ENCODE measurements around the gene RBL2.
A peak's percentile ranks its signal among the peaks of the same experiment; 100 is the strongest.

The RBL2 gene

DNA sequence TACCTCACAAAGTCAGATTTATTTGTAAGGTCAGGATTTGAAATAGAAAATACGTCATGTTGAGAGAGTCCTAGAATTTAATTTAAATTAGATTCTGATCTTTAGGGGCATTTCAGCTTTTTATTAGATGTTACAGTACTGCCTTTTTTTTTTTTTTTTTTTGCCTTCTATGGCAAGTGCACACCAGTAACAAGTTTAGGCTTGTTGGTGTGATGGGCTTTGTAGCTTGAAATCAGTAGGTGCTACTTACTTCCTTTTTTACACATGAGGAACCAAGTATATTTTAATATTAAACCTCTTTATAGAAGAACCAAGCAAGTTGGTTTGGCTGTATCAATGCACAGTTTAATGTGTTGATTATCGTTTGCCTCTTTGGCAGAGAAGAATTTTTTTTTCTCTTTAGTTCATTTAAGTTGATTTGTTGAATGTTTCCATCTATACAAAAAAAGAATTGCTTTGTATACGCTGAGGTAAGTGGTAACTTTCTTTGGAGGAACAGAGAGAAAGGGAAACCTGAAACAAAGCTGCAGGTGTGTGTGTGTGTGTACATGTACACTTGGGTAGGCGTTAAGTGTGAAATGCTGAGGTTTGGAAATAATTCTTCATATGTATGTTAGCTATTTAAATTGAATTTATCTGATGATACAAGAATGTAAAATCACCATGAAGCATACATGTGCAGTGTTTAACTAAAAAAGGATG lies 15.7 kb downstream of the RBL2 start:
- no peak for DNase-seq

DNA sequence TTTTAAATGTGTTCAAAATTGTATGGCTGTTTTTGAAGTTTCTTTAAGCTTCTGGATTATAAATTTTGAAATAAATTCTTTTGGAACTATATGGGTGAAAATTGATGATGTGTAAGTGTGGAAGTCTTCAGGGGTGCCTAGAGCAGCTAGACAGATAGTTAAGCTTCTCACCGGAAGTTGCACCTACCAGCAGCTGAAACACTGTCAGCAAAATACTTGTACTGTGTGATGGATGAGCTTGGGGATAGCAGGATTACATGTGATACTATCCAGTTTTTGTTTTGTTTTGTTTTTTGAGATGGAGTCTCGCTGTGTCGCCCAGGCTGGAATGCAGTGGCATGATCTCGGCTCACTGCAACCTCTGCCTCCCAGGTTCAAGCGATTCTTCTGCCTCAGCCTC lies 19.7 kb downstream of the RBL2 start:
- no peak for DNase-seq

GRCh38 chr16:53456625-53457024 lies 22.4 kb downstream of the RBL2 start:
- no peak for DNase-seq

GRCh38 chr16:53457670-53458069 lies 23.4 kb downstream of the RBL2 start:
- DNase-seq = no peak

DNA sequence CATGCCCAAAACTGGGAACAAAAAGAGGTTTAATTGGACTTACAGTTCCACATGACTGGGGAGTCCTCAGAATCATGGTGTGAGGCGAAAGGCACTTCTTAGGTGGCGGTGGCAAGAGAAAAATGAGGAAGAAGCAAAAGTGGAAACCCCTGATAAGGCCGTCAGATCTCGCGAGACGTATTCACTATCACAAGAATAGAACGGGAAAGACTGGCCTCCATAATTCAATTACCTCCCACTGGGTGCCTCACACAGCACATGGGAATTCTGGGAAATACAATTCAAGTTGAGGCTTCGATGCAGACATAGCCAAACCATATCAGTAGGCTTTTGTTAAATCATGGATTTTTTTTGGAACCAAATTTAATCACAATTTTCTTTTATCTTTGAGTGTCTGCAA lies 24.4 kb downstream of the RBL2 start:
- no peak for DNase-seq

GRCh38 chr16:53465606-53466280 lies 31.5 kb downstream of the RBL2 start:
- no peak for DNase-seq

DNA sequence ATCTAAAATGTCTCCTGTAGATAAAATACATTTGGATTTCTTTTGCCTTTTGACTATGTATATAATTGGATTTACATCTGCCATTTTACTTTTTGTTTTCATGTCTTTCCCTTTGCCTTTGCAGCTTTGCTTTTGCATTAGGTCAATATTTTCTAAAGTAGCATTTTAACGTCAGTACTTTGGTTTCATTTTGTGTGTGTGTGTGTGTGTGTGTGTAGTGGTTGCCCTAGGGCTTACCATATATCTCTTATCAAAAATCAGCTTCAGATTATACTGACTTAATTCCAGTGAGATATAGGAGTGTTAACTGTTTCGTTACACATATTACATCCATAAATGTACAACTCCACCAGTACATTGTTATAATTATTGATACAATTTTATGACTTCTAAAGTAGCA lies 42.6 kb downstream of the RBL2 start:
- DNase-seq = no peak

DNA sequence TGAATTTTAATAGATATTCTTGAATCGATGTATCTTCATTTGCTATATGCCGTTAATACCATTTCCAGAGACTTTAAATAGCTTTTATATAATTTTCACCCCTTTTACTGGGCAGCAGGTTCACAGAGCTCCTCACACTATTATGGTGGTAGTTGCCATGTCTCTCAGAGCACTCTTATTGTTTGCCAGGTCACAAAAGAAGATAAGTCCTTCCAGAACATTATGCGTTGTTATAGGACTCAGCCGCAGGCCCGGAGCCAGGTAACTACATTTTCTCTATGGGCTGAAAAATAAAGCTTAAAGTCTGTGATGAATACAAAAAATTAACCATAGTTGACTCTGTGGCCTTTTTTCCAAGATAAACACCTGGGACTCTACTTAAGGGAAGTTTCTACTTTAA lies 44.7 kb downstream of the RBL2 start:
- DNase-seq = no peak

DNA sequence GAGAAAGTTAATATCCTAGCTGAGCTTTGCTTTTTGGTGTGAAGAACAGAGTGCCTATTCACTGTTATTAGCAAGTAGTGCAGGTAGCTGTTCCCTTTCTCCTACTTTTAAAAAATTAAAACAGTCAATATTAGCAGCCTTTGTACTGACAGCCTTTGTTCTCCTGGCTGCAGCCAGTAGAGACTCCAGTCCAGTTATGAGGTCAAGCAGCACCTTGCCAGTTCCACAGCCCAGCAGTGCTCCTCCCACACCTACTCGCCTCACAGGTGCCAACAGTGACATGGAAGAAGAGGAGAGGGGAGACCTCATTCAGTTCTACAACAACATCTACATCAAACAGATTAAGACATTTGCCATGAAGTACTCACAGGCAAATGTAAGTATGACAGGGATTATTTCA lies 46.1 kb downstream of the RBL2 start:
- DNase-seq = no peak

DNA sequence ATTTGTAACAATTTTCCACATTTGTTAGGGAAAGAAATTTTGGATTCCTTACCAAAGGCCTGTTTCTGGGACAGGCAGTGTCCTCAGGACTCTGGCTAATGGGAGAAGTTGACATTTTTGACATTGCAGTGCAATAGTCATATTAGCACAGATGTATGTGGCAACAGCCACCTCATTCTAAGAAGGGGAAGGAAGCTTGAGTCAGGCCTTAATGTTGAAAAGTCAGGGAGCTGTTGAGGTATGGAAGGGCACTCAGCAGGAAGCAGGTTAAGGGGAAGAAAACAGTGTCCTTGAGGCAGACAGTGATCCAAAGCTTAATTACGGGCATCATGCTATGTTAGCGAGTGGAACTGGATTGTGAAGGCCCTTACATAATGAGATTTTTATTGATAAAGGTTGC lies 47.9 kb downstream of the RBL2 start:
- no peak for DNase-seq

DNA sequence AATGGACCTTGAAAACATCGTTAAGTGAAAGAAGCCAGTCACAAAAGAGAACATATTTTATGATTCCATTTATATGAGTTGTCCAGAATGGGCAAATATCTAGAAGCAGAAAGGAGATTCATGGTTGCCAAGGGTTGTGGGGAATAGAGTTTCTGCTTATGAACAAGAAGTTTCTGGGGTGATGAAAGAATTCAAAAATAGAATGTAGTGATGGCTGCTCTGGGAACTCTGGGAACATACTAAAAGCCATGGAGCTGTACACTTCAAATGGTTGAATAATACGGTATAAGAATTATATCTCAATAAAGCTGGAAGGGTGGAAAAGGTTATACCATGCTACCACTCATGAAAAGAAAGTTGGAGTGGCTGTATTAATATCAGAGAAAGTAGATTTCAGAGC lies 50.3 kb downstream of the RBL2 start:
- no peak for DNase-seq

DNA sequence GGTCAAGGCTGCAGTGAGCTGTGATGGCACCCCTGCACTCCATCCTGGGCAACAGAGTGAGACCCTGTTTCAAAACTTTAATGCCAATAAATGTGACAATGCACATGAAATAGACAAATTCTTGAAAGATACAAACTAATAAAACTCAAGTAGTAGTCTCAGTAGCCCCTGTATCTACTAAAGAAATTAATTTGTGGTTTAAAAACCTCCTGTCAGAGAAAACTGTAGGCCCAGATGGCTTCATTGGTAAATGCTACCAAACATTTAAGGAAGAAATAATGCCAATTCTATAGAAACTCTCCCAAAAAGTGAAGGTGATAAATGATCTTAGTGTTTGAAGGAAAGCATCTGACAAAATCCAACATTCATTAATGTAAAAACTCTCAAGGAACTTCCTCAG lies 52.0 kb downstream of the RBL2 start:
- no peak for DNase-seq

DNA sequence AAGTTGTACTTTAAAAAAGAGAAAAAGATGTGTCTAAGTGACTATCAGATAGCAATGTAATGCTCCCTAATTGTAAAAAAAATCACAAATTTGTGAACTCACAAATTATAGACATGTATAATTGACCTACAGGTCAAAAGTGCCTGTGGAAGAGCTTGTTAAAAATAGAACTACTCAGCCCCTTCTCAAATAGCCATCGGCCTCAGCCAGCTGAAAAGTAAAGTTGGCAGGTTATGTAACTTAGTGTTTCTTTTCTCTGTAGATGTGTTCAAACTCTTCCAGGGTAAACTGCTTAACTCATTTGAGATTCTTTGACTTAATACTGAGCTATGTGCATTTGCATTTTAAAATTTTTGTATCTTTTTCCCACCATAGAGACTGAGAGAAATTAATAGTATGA lies 55.5 kb downstream of the RBL2 start:
- DNase-seq = no peak

DNA sequence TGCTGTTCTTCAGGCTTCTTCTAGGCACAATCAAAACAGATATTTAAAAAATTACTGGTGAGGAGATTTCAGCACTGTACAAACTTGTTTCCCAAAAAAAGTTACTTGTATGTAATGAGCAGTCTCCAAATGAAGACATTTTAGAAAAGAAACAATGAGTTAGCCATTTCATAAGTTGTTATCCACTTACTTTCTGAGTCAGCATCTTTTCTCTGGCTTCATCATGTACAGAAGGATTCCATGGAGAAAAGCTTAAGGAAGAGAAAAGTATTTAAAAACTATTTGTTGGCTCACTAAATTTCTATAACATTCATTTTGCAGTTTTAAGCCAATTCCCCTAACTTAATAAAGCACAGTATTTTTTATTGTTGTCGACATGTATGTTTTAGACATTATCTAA lies 58.2 kb downstream of the RBL2 start:
- DNase-seq = no peak

DNA sequence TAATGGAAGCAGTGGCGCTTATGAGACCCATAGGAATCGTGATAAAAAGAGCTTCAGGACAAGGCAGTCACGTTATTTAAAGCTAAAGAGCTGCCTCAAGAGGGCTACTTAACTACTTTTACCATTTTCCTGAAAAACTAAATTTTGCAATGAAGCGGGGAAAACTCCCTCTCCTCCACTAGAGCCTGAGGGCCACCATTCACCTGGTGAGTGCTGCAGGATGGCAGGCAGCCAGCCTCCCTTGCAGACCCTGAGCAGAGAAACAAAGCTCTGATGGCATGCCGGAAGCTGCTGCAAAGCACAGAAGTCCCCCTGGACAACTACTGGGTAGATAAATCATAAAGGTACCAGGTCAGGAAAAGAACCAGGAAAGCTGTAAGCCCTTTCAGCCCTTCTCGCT lies 60.4 kb downstream of the RBL2 start:
- DNase-seq = no peak

DNA sequence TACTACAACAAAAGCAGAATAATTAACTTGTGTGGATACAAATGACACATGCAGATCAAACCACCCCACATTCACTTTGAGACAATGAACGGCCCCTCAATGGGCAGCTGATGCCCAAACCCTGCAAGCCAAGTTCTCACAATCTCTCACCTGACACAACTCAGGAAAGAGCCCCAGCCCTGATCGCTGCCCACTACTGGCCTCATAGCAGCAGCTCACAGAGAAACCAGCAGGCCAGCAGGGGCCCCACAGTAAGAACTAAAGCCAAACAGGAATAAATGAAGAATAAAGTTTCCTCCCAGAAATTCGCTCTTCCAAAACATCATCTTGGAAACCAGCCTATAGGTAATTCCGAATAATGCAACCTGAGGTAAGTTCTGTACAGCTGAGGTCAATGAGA lies 61.1 kb downstream of the RBL2 start:
- DNase-seq = no peak

- DNase-seq = no peak
Observed at GRCh38 chr16:53498984-53499383, 64.7 kb downstream of the RBL2 start.

DNA sequence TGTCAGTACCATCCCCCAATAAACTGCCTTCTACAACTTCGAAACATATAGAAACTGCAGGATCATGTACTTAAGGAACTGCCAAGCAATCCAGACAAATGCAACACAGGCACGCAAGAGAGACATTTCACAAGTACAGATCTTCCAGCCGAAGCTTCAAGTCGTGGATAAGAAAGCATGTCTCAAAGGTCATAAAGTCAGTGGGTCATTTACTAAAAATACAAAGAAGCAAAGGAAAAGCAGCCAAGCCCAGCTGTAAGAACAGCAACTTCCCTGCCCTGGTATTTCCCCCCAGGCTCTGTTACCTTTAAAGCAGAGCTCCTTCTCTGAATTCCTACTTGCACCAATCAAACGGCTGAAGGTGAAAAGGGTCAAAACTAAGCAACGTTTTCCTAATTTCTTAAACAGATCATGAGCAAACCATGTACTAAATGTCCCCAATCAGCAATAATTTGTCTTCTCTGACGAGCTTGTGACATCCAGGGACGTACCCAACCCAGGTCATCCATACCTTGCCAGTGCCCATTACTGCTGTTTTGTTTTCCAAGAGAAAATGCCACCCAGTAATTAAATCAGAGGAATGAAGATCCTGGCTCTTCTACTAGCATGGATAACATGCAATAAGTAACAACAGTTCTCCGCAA lies 67.1 kb downstream of the RBL2 start:
- DNase-seq = no peak

- no peak for DNase-seq
Observed at GRCh38 chr16:53502331-53503269, 68.3 kb downstream of the RBL2 start, which contains the start of gene AKTIP. TSS of gene AKTIP (minus strand) at chr16:53503209. CDS start at chr16:53500259, 2,950 bp downstream.

GRCh38 chr16:53503270-53503923 lies 69.1 kb downstream of the RBL2 start:
- peak; percentile 99 for DNase-seq

DNA sequence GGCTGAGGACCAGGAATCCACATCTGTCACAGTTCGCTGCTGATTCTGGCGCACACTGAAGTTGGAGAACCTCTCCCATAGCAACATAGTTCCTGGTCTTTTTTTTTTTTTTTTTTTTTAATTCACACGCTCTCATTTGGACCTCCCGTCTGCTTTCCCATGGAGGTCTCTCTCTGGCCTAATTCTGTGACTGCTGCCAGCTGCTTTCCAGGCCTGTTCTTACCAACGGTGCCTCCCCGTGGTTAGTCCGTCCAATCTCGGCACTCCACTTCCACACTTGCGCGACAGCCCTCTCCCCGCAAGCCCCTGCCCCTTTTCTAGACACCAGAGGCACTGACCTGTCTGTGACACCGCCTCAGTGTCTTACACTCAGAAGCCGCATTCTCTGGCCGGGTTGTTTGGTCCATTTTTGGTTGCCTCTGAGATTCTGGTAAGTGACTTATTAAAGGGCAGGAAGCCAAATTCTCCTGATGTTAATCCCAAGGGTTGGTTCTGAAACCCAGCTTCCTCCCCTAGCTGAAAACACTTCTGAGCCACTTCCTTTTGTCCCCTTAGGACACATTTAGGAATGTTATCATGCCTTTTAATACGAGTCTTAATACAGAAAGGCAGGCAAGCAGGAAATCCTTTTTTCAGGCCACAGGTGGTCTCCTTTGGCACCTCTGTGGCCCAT lies 69.9 kb downstream of the RBL2 start:
- no peak for DNase-seq

- no peak for DNase-seq
Observed at GRCh38 chr16:53504665-53505064, 70.4 kb downstream of the RBL2 start.

Data from GOT3 (cell line).